Neutrophil (primary cell): ENCODE measurements around the gene PCDH1.

ENCODE experiments used
- H3K27ac ChIP-seq: fragments of 200-600 bp; sonication (generic); 2 replicates; pipeline ENCODE4 v1.5.1; 2016; ENCODE audit warnings: mild to moderate bottlenecking, moderate library complexity
- H3K27me3 ChIP-seq: fragments of 200-600 bp; sonication (generic); 2 replicates; pipeline ENCODE4 v1.6.0; 2016; ENCODE audit warnings: mild to moderate bottlenecking
- H3K36me3 ChIP-seq: fragments of 200-600 bp; sonication (generic); 2 replicates; pipeline ENCODE4 v1.5.1; 2017
- H3K4me1 ChIP-seq, 2 experiments: fragments of 200-600 bp in 1 of 2; sonication (generic) in 1 of 2; 1 replicate in 1 of 2; 2 replicates in 1 of 2; pipeline versions ENCODE4 v1.5.1 to v1.6.1; 2013 to 2016; ENCODE audit warnings: low read depth in 1 of 2, low read length in 1 of 2, mild to moderate bottlenecking in 1 of 2, moderate library complexity in 1 of 2; ENCODE audit not compliant: control insufficient read depth in 1 of 2, insufficient read depth in 1 of 2
- H3K4me3 ChIP-seq, 2 experiments: fragments of 200-600 bp in 1 of 2; sonication (generic) in 1 of 2; 1 replicate in 1 of 2; 2 replicates in 1 of 2; pipeline ENCODE4 v1.5.1; 2013 to 2016; ENCODE audit warnings: low read depth in 1 of 2, low read length in 1 of 2, mild to moderate bottlenecking in 1 of 2, moderate library complexity in 1 of 2
- H3K9me3 ChIP-seq: fragments of 200-600 bp; sonication (generic); 2 replicates; pipeline ENCODE4 v1.5.1; 2016
- TF ChIP-seq, protein P1 (sequence below): fragments of 200-600 bp; sonication (generic); IDR thresholded peaks from 2 replicates; pipeline ENCODE4 v1.5.1; 2016; ENCODE audit warnings: antibody characterized with exemption

PCDH1 gene

DNA sequence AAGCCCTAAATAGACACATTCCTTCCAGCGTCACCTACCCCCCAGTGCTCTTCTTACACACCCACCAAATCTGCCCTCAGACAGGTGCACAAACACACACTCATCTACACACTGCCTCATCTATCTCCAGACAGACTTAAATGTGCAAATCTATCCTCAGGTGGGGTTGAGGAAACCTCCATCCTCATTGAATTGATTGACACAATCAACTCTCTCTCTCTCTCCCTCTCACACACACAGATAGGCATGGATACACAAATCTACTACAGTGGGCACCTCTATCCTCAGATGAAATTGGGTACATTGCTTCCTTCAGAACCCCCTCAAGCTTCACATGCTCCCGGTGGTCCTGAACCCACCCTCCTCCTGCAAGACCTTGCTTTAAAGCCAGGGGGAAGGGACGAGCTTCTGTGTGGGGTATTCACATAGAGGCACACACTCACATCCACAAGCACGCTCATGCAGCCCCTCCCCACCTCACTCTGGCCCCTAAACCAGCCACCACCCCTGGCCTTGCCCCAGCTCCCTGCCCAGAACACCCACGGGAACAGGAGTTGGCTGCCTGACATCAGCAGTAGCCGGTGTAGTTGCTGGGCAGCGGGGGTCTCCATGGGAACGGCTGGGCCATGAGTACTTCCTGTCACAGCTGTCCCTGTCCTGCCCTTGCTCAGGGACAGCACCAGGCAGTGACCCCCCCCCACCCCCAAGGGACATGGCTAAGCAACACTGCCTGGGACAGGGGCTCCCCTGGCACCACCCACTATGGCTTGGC, 22.8 kb downstream of the PCDH1 start:
- Histone ChIP-seq H3K27ac (no peak overlapping the region), H3K4me3 (no peak overlapping the region), H3K9me3 (no peaks in the 10 kb centered on the region), H3K36me3 (no peaks in the 10 kb centered on the region), H3K4me1 (peaks cover 0 to 1% of the 10 kb centered on the region in 2 experiments), H3K27me3 (peaks cover 63% of the 10 kb centered on the region)
- TF ChIP-seq, protein P1, sequence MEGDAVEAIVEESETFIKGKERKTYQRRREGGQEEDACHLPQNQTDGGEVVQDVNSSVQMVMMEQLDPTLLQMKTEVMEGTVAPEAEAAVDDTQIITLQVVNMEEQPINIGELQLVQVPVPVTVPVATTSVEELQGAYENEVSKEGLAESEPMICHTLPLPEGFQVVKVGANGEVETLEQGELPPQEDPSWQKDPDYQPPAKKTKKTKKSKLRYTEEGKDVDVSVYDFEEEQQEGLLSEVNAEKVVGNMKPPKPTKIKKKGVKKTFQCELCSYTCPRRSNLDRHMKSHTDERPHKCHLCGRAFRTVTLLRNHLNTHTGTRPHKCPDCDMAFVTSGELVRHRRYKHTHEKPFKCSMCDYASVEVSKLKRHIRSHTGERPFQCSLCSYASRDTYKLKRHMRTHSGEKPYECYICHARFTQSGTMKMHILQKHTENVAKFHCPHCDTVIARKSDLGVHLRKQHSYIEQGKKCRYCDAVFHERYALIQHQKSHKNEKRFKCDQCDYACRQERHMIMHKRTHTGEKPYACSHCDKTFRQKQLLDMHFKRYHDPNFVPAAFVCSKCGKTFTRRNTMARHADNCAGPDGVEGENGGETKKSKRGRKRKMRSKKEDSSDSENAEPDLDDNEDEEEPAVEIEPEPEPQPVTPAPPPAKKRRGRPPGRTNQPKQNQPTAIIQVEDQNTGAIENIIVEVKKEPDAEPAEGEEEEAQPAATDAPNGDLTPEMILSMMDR = no peak

DNA sequence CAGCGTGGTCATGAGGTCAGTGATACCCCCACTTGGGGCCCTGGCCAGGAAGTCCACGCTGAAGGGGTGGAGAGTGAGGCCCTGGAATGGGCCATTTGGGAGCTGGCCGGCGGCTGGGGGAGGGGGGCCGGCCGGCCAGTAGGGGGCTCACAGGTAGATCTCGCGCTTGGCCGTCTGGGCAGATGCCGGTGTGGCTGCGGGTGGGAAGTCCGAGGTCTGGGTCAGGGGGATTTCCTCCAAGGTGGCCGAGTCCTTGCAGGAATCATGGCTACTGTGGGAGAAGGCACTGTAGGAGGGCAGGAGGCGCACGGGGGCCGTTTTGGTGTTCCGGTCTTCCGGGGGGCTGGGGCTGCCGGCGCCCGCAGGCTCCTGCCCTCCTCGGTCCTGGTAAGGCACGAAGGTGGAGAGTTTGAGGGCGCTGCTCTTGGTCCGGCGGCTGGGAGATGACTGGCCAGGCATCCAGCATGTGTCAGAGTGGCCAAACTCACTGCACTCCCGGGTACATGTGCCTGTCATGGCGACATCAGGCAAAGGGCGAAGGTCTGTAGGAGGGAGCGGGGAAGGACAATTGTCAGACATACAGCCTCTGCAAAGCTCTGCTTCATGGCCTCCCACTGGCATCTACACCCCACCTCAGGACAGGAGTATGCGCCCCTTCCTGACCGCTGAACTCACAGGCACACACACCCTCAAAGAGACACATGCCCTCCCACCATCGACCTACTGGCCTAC, 24.1 kb downstream of the PCDH1 start:
- Histone ChIP-seq H3K4me3 (no peak overlapping the region), H3K27me3 (peaks cover 63% of the 10 kb centered on the region), H3K9me3 (no peaks in the 10 kb centered on the region), H3K4me1 (peaks cover 11 to 13% of the 10 kb centered on the region in 2 experiments), H3K36me3 (no peaks in the 10 kb centered on the region), H3K27ac (no peak overlapping the region)
- TF ChIP-seq, protein P1 = no peak

DNA sequence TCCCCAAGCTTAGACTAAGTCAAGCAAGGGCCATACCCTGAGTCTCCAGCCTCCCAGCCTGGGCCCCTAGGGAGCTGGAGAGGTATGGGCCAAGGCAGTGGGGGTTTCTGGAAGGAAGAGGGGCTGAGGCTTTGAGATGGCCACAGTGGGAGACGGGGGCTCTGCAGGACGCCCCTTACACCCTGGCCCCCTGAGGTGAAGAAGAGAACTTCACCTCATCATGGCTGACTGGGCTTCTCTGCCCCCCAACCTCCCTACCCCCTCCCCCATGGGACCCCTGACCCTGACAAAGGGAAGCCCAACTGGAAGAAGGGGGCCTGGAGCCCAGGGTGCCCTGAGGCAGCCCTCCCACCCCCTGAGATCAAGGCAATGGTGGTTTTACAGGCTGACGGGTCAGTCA, 25.8 kb downstream of the PCDH1 start:
- peaks cover 66% of the 10 kb centered on the region for H3K27me3 ChIP-seq
- H3K9me3 ChIP-seq = no peaks in the 10 kb centered on the region
- TF ChIP-seq, protein P1 = no peak
- no peaks in the 10 kb centered on the region for H3K36me3 ChIP-seq
- no peak overlapping the region for H3K27ac ChIP-seq
- H3K4me1 ChIP-seq = peaks cover 13 to 18% of the 10 kb centered on the region in 2 experiments
- H3K4me3 ChIP-seq = no peak overlapping the region

DNA sequence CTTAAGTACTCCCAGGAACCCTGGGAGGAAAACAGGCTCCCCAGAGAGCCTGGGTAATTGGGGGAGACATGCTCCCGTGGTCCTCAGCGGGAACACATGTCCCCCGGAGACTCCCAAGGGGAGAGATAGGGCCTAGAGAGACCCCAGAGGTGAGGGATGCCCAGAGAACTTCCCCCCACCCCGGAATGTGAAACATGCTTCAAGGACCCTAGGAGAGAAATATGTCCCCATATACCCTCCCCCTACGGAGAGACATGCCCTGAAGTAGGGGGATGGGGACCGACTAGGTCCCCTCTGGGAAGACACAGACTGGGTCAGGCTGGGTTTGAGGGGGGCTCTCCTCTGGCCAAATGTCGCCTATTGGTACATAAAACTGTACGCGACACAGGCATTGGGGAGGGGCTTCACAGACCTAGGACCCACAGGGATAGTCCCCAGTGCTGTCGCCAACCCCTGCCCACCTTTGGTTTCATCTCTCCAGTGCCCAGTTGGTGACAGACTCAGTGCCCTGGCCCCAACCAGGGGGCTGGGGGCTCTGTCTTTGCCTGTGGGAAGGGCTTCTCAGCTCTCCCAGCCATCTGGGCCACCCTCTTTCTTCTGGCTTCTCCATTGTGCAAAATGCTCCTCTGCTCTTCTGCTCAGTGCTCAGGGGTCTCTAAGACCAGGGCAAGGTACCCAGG, 26.9 kb downstream of the PCDH1 start:
- H3K9me3 ChIP-seq = no peaks in the 10 kb centered on the region
- peaks cover 13 to 18% of the 10 kb centered on the region in 2 experiments for H3K4me1 ChIP-seq
- no peak overlapping the region for H3K4me3 ChIP-seq
- H3K27ac ChIP-seq = no peak overlapping the region
- peaks cover 78% of the 10 kb centered on the region for H3K27me3 ChIP-seq
- TF ChIP-seq, protein P1 = no peak
- H3K36me3 ChIP-seq = no peaks in the 10 kb centered on the region

DNA sequence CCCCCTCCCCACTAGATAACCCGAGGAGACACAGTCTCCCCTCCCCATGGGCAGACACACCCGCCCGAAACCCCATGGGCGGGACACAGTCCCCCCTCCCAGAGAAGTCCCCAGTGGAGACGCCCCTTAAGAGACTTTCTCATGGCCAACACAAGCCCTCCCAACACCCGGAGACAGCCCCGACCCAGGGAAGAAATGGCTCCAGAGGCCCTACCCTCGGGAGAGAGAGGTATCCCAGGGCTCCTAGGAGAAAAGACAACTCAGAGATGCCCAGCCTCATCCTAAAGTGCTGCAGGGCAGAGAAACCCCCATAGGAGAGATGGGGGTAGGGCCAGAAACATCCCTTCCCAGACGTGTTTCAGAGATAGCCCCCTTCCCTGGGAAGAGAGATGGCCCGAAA, 27.4 kb downstream of the PCDH1 start:
- H3K36me3 ChIP-seq = no peaks in the 10 kb centered on the region
- TF ChIP-seq, protein P1 = no peak
- no peaks in the 10 kb centered on the region for H3K9me3 ChIP-seq
- no peak overlapping the region for H3K27ac ChIP-seq
- H3K4me3 ChIP-seq = no peak overlapping the region
- H3K27me3 ChIP-seq = peaks cover 83% of the 10 kb centered on the region
- peaks cover 13 to 18% of the 10 kb centered on the region in 2 experiments for H3K4me1 ChIP-seq
